Subcutaneous abdominal adipose tissue (tissue), 5 donors: Measurements from ENCODE around the gene CEP170.
A peak's percentile ranks its signal among the peaks of the same experiment; 100 is the strongest.

Experiments used
- H3K27ac ChIP-seq: one replicate; pipeline ENCODE4 v1.7.0; 2013; ENCODE audit warnings: low read depth, mild to moderate bottlenecking, inconsistent platforms, low read length, moderate library complexity
- H3K27me3 ChIP-seq, 5 donors: one replicate each; pipeline ENCODE4 v1.7.0; 2013; ENCODE audit warnings: low read length in 5 of 5, inconsistent platforms in 1 of 5; ENCODE audit not compliant: control insufficient read depth in 5 of 5, insufficient read depth in 4 of 5
- H3K36me3 ChIP-seq, 5 donors: one replicate each; pipeline ENCODE4 v1.7.0; 2013; ENCODE audit warnings: low read length in 5 of 5; ENCODE audit not compliant: control insufficient read depth in 5 of 5, insufficient read depth in 5 of 5
- H3K4me1 ChIP-seq, 5 donors: one replicate each; pipeline ENCODE4 v1.7.0; 2013; ENCODE audit warnings: low read length in 5 of 5, mild to moderate bottlenecking in 3 of 5, moderate library complexity in 1 of 5; ENCODE audit not compliant: control insufficient read depth in 5 of 5, insufficient read depth in 5 of 5
- H3K4me3 ChIP-seq, 5 donors: one replicate each; pipeline ENCODE4 v1.7.0; 2013; ENCODE audit warnings: low read length in 5 of 5, low read depth in 1 of 5
- H3K9ac ChIP-seq, 5 donors: one replicate each; pipeline ENCODE4 v1.7.0; 2013; ENCODE audit warnings: low read length in 5 of 5, mild to moderate bottlenecking in 4 of 5, moderate library complexity in 3 of 5
- H3K9me3 ChIP-seq, 5 donors: one replicate each; pipeline ENCODE4 v1.7.0; 2013; ENCODE audit warnings: low read length in 5 of 5; ENCODE audit not compliant: control insufficient read depth in 5 of 5
- donor health status: healthy.
- donor health status: healthy.
- donor health status: healthy.
- donor health status: healthy.
- donor health status: healthy.

The CEP170 gene

GRCh38 chr1:243256590-243256989 is 1.5 kb upstream of the CEP170 start:
- H3K9ac ChIP-seq, result peak overlapping the region; percentile 87 to 99 (median 96)
- H3K9me3 ChIP-seq, result no peaks in the 10 kb centered on the region
- peak overlapping the region; percentile 99 for H3K27ac ChIP-seq
- H3K4me3 ChIP-seq, result peak overlapping the region; percentile 72 to 96 (median 89)
- no peaks in the 10 kb centered on the region for H3K27me3 ChIP-seq
- H3K4me1 ChIP-seq, result peaks cover 8 to 43% (median 35%) of the 10 kb centered on the region in 5 donors
- H3K36me3 ChIP-seq, result no peaks in the 10 kb centered on the region

GRCh38 chr1:243255791-243256512 is 871 bp upstream of the CEP170 start, which contains the start of gene SDCCAG8:
Gene SDCCAG8, plus strand, starts transcription at chr1:243256041. Its CDS starts 133 bp downstream, at chr1:243256174.
- Histone ChIP-seq H3K27ac (peak within 1 kb of the TSS; percentile 99), H3K9me3 (no peaks in the 10 kb centered on the region), H3K36me3 (no peaks in the 10 kb centered on the region), H3K27me3 (no peaks in the 10 kb centered on the region), H3K9ac (peak within 1 kb of the TSS; percentile 92 to 99 (median 96)), H3K4me3 (peak within 1 kb of the TSS; percentile 72 to 99 (median 89)), H3K4me1 (peaks cover 8 to 36% (median 33%) of the 10 kb centered on the region in 5 donors)

- Histone ChIP-seq H3K9me3 (no peaks in the 10 kb centered on the region), H3K36me3 (no peaks in the 10 kb centered on the region), H3K27me3 (no peaks in the 10 kb centered on the region), H3K9ac (peak overlapping the region; percentile 16 to 99 (median 85)), H3K4me1 (peaks cover 8 to 36% (median 28%) of the 10 kb centered on the region in 5 donors), H3K27ac (peak overlapping the region; percentile 99), H3K4me3 (peak overlapping the region; percentile 72 to 90 (median 83))
Measured at GRCh38 chr1:243254233-243254926, 701 bp downstream of the CEP170 start.

- Histone ChIP-seq H3K9me3 (no peaks in the 10 kb centered on the region), H3K4me1 (peaks cover 8 to 36% (median 28%) of the 10 kb centered on the region in 5 donors), H3K9ac (peak overlapping the region; percentile 35 to 88 (median 85)), H3K36me3 (no peaks in the 10 kb centered on the region), H3K4me3 (peak overlapping the region; percentile 72 to 90 (median 83)), H3K27ac (peak overlapping the region; percentile 99), H3K27me3 (no peaks in the 10 kb centered on the region)
Measured at GRCh38 chr1:243253926-243254232, 1.2 kb downstream of the CEP170 start.

- no peaks in the 10 kb centered on the region for H3K36me3 ChIP-seq
- no peaks in the 10 kb centered on the region for H3K27me3 ChIP-seq
- peaks cover 8 to 39% (median 28%) of the 10 kb centered on the region in 5 donors for H3K4me1 ChIP-seq
- peak overlapping the region; percentile 35 to 88 (median 80) for H3K9ac ChIP-seq
- H3K4me3 ChIP-seq, result peak overlapping the region; percentile 72 to 90 (median 83)
- H3K27ac ChIP-seq, result peak overlapping the region; percentile 99
- H3K9me3 ChIP-seq, result no peaks in the 10 kb centered on the region
Measured at GRCh38 chr1:243253211-243253925, 1.7 kb downstream of the CEP170 start.

GRCh38 chr1:243251539-243251938 is 3.5 kb downstream of the CEP170 start:
- Histone ChIP-seq H3K27me3 (no peaks in the 10 kb centered on the region), H3K9ac (no peak overlapping the region), H3K27ac (no peak overlapping the region), H3K9me3 (no peaks in the 10 kb centered on the region), H3K4me3 (no peak overlapping the region), H3K36me3 (no peaks in the 10 kb centered on the region), H3K4me1 (peaks cover 8 to 35% (median 33%) of the 10 kb centered on the region in 5 donors)

GRCh38 chr1:243250102-243250501 is 5.0 kb downstream of the CEP170 start:
- Histone ChIP-seq H3K9me3 (no peaks in the 10 kb centered on the region), H3K36me3 (no peaks in the 10 kb centered on the region), H3K4me1 (peaks cover 3 to 31% (median 29%) of the 10 kb centered on the region in 5 donors), H3K9ac (no peak overlapping the region), H3K27ac (no peak overlapping the region), H3K27me3 (no peaks in the 10 kb centered on the region), H3K4me3 (no peak overlapping the region)

GRCh38 chr1:243249214-243249613 is 5.9 kb downstream of the CEP170 start:
- H3K36me3 ChIP-seq, result no peaks in the 10 kb centered on the region
- H3K4me1 ChIP-seq, result peaks cover 3 to 35% (median 32%) of the 10 kb centered on the region in 5 donors
- no peak overlapping the region for H3K4me3 ChIP-seq
- no peaks in the 10 kb centered on the region for H3K27me3 ChIP-seq
- no peak overlapping the region for H3K27ac ChIP-seq
- H3K9ac ChIP-seq, result no peak overlapping the region
- H3K9me3 ChIP-seq, result no peaks in the 10 kb centered on the region

GRCh38 chr1:243247901-243248300 is 7.2 kb downstream of the CEP170 start:
- H3K9ac ChIP-seq, result no peak overlapping the region
- no peak overlapping the region for H3K4me3 ChIP-seq

More at GRCh38 chr1:243247901-243248300, 7.2 kb downstream of the CEP170 start:
- Histone ChIP-seq H3K9me3 (no peaks in the 10 kb centered on the region), H3K36me3 (no peaks in the 10 kb centered on the region), H3K27me3 (no peaks in the 10 kb centered on the region), H3K4me1 (peaks cover 0 to 24% (median 20%) of the 10 kb centered on the region in 5 donors), H3K27ac (no peak overlapping the region)
